Breast epithelium (tissue), 4 donors: ENCODE data around the gene RNASE13. TPM values are rescaled to one million over a fixed set of nuclear protein-coding genes. Genes with fewer than 3 reads are reported as not detected.
A peak's percentile ranks its signal among the peaks of the same experiment; 100 is the strongest.

Experiments
- DNase-seq, 2 donors: peaks; one replicate each; pipeline ENCODE4 v3.0.0-alpha.2; 2019; ENCODE audit warnings: low spot score in 2 of 2
- H3K27ac ChIP-seq, 2 donors: fragments of 200-600 bp; sonication (generic) in 1 of 2; one replicate each; pipeline ENCODE4 v1.5.1; 2016 to 2019; ENCODE audit warnings: mild to moderate bottlenecking in 1 of 2
- H3K27me3 ChIP-seq, 2 donors: fragments of 200-600 bp; sonication (generic) in 1 of 2; one replicate each; pipeline versions ENCODE4 v1.5.1 to v1.6.0; 2017 to 2019; ENCODE audit warnings: control low read depth in 1 of 2, mild to moderate bottlenecking in 1 of 2
- H3K36me3 ChIP-seq: fragments of 200-600 bp; one replicate; pipeline ENCODE4 v1.5.1; 2019
- H3K4me1 ChIP-seq, 2 donors: fragments of 200-600 bp; sonication (generic); one replicate each; pipeline ENCODE4 v1.5.1; 2016 to 2019; ENCODE audit warnings: control low read depth in 1 of 2
- H3K4me3 ChIP-seq, 3 donors: fragments of 200-600 bp; sonication (generic); 1 replicate in 2 of 3; 2 replicates in 1 of 3; pipeline ENCODE4 v1.5.1; 2016 to 2019; ENCODE audit warnings: mild to moderate bottlenecking in 3 of 3, moderate library complexity in 2 of 3
- H3K9me3 ChIP-seq, 2 donors: fragments of 200-600 bp; sonication (generic) in 1 of 2; one replicate each; pipeline ENCODE4 v1.5.1; 2016 to 2019; ENCODE audit warnings: control low read depth in 1 of 2
- POLR2A ChIP-seq: fragments of 450-650 bp; IDR thresholded peaks from one replicate; pipeline ENCODE4 v1.6.1; 2016; ENCODE audit warnings: antibody characterized with exemption, mild to moderate bottlenecking, moderate library complexity
- POLR2AphosphoS5 ChIP-seq, 3 donors: sonication (generic); formaldehyde crosslinking; IDR thresholded peaks; one replicate each; pipeline ENCODE4 v1.6.1; 2017; ENCODE audit warnings: antibody characterized with exemption in 3 of 3
- intact Hi-C: fragments of 100-400 bp; cut with DNase I; formaldehyde crosslinking; loops from one replicate; pipeline ENCODE4 v1.15.1; 2023; ENCODE audit warnings: low total_unique reads
- total RNA-seq, 3 donors: library from RNA; depleted of rRNA; stranded (reverse); fragments of >200 nt; gene quantifications; one replicate each; pipeline ENCODE4 v1.1.0, GENCODE V29; 2016
- TF ChIP-seq, protein P1 (sequence below), 3 donors: fragments of 450-650 bp; IDR thresholded peaks; one replicate each; pipeline ENCODE4 v1.5.1; 2016 to 2017; ENCODE audit warnings: antibody characterized with exemption in 3 of 3, mild to moderate bottlenecking in 3 of 3, moderate library complexity in 3 of 3

The RNASE13 gene, protein sequence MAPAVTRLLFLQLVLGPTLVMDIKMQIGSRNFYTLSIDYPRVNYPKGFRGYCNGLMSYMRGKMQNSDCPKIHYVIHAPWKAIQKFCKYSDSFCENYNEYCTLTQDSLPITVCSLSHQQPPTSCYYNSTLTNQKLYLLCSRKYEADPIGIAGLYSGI
- not detected for total RNA-seq

DNA sequence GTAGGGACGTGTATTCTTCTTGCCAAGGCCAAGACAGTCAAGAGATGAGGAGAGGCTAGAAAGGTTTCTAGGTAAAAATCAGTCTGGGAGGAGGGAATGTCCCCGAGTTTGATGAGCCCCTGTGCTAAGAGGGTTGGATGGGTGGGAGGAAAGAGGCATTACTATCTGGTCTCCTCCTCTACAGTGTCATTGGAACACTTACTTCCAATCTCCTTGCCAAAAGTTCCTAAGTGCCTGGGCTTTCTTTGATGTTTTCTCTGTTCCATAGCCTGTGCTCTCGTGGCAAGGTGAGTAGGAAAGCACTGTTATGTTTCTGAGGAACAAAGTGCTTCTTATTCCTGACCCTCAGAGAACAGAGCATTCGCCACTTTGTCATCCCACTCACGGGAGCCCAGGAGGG, at the start of gene RNASE13:
Gene RNASE13 (minus strand): TSS at position 101 of the 400 bp plus-strand sequence. CDS start 519 bp downstream, outside the sequence.
- no peaks in the 10 kb centered on the region for H3K9me3 ChIP-seq
- DNase-seq: no peak
- peak within 1 kb of the TSS in 1 of 2 donors; percentile 70 for H3K27ac ChIP-seq
- H3K4me1 ChIP-seq: peaks cover 0 to 11% of the 10 kb centered on the region in 2 donors
- no peaks in the 10 kb centered on the region for H3K36me3 ChIP-seq
- intact Hi-C loops: no loop called here
- TF ChIP-seq POLR2A (no peak), POLR2AphosphoS5 (IDR thresholded peaks at IDR 0.05) (no peak)
- no peak within 1 kb of the TSS for H3K4me3 ChIP-seq
- no peaks in the 10 kb centered on the region for H3K27me3 ChIP-seq

DNA sequence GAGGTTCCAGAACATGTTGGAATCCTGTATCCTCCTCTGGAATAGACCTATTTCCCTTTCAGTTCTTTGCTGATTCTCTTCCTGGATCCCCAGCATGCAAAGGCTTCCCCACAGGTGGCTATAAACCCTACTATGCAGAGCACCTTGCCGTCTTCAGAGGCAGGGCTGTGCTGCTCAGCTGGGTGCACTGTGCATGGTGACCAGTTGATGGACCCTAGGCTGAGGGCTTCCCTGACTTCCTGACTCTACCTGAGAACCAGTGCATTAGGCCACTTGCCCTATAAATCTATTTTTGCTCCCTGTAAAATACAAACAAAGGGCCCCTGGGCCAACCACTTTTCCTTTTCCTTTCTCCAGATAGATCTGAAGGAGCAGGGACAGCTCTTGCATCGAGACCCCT, 49.8 kb upstream of the RNASE13 start:
- Histone ChIP-seq H3K27me3 (no peaks in the 10 kb centered on the region), H3K9me3 (no peaks in the 10 kb centered on the region), H3K4me3 (no peak overlapping the region), H3K36me3 (peaks cover 7% of the 10 kb centered on the region), H3K4me1 (no peaks in the 10 kb centered on the region), H3K27ac (no peak overlapping the region)
- TF ChIP-seq, protein P1, sequence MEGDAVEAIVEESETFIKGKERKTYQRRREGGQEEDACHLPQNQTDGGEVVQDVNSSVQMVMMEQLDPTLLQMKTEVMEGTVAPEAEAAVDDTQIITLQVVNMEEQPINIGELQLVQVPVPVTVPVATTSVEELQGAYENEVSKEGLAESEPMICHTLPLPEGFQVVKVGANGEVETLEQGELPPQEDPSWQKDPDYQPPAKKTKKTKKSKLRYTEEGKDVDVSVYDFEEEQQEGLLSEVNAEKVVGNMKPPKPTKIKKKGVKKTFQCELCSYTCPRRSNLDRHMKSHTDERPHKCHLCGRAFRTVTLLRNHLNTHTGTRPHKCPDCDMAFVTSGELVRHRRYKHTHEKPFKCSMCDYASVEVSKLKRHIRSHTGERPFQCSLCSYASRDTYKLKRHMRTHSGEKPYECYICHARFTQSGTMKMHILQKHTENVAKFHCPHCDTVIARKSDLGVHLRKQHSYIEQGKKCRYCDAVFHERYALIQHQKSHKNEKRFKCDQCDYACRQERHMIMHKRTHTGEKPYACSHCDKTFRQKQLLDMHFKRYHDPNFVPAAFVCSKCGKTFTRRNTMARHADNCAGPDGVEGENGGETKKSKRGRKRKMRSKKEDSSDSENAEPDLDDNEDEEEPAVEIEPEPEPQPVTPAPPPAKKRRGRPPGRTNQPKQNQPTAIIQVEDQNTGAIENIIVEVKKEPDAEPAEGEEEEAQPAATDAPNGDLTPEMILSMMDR (IDR thresholded peaks at IDR 0.05): no peak
- TF ChIP-seq POLR2AphosphoS5 (IDR thresholded peaks at IDR 0.05): no peak
- no peak for TF ChIP-seq POLR2A
- intact Hi-C loops: no loop called here
- no peak for DNase-seq

DNA sequence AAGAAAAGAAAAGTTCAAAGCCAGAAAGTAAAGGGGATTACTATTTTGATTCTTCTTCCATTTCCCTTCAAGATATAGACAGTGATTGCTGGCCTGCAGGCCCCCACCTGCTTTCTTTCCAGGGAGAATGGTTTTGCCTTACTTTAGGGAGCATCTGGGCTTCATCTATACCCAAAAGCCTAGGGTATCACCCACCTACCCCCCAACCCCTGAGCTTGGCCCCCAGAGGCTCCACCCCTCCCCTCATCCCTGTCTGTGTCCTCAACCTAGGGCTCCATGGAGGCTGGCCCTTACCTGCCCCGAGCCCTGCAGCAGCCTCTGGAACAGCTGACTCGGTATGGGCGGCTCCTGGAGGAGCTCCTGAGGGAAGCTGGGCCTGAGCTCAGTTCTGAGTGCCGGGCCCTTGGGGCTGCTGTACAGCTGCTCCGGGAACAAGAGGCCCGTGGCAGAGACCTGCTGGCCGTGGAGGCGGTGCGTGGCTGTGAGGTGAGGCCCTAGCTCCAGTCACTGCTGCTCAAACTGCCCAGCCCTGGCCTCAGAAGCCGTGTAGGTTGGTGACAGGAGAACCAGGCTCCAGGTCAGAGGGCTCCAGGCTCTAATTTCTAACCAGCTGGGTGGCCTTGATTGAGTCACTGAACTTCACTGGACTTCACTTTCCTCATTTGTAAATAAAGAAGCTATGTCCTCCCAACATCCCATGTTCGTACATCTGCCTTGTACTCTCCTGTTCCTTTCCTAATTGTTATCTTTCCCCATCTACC, 49.1 kb upstream of the RNASE13 start:
- no peak for DNase-seq
- Histone ChIP-seq H3K36me3 (peaks cover 7% of the 10 kb centered on the region), H3K27me3 (no peaks in the 10 kb centered on the region), H3K4me3 (no peak overlapping the region), H3K27ac (no peak overlapping the region), H3K4me1 (no peaks in the 10 kb centered on the region), H3K9me3 (no peaks in the 10 kb centered on the region)
- TF ChIP-seq POLR2AphosphoS5 (IDR thresholded peaks at IDR 0.05): no peak
- TF ChIP-seq POLR2A: no peak
- TF ChIP-seq, protein P1 (IDR thresholded peaks at IDR 0.05): no peak
- intact Hi-C loops: no loop called here

DNA sequence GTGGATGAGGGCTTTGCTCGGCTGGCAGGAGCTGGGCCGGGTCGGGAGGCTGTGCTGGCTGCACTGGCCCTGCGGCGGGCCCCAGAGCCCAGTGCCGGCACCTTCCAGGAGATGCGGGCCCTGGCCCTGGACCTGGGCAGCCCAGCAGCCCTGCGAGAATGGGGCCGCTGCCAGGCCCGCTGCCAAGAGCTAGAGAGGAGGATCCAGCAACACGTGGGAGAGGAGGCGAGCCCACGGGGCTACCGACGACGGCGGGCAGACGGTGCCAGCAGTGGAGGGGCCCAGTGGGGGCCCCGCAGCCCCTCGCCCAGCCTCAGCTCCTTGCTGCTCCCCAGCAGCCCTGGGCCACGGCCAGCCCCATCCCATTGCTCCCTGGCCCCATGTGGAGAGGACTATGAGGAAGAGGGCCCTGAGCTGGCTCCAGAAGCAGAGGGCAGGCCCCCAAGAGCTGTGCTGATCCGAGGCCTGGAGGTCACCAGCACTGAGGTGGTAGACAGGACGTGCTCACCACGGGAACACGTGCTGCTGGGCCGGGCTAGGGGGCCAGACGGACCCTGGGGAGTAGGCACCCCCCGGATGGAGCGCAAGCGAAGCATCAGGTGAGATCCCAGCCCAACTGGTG, 47.0 kb upstream of the RNASE13 start:
- H3K27ac ChIP-seq: no peak overlapping the region
- no peak overlapping the region for H3K4me3 ChIP-seq
- H3K4me1 ChIP-seq: no peaks in the 10 kb centered on the region
- H3K36me3 ChIP-seq: peaks cover 7% of the 10 kb centered on the region
- DNase-seq: no peak
- H3K9me3 ChIP-seq: no peaks in the 10 kb centered on the region
- no peak for TF ChIP-seq POLR2A
- TF ChIP-seq, protein P1 (IDR thresholded peaks at IDR 0.05): no peak
- no peak for TF ChIP-seq POLR2AphosphoS5 (IDR thresholded peaks at IDR 0.05)
- intact Hi-C loops: no loop called here
- H3K27me3 ChIP-seq: no peaks in the 10 kb centered on the region

DNA sequence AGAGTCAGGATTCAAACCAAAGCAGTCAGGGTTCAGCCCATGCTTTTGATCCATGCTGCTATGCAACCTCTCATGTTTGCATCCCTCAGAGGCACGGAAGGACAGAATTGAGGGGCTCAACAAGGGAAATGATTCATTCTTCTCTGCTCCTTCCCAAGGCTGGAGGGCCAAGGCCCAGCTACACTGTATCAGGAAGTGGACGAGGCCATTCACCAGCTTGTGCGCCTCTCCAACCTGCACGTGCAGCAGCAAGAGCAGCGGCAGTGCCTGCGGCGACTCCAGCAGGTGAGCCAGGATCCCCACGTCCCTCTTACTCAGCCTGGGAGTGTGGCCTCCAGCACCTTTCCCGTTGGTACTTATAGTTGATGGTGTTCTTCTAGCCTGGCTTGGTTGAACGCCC, 44.1 kb upstream of the RNASE13 start:
- intact Hi-C loops: no loop called here
- TF ChIP-seq, protein P1 (IDR thresholded peaks at IDR 0.05): no peak
- TF ChIP-seq POLR2AphosphoS5 (IDR thresholded peaks at IDR 0.05): no peak
- no peak for TF ChIP-seq POLR2A
- Histone ChIP-seq H3K27ac (no peak overlapping the region), H3K4me1 (no peaks in the 10 kb centered on the region), H3K9me3 (no peaks in the 10 kb centered on the region), H3K27me3 (no peaks in the 10 kb centered on the region), H3K4me3 (no peak overlapping the region), H3K36me3 (peaks cover 7% of the 10 kb centered on the region)
- no peak for DNase-seq
